ENCODE data around the gene TFCP2L1. TPM values are rescaled to one million over a fixed set of nuclear protein-coding genes. Genes with fewer than 3 reads are reported as not detected.
A peak's percentile ranks its signal among the peaks of the same experiment; 100 is the strongest.

TFCP2L1 gene
- polyA plus RNA-seq, 3 donors = 0.03 to 0.24 TPM; not detected in 1

DNA sequence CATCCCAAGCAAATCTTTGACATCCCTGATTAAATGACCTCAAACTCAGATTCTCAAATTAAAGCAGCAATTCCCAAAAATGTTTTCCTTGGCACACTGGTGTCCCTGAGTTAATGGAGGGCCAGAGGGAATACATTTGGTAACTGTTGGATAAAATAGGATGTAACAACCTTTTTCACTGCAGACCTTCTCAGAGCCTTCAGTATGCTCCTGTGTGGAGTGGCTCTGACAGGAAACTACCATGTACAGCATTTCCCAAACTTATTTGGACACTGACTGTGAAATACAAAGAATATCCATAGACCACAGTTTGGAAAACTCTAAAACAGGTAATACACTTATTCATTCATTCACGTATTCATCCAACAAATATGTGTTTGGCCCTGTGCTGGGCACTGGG lies 91.8 kb downstream of the TFCP2L1 start:
- Histone ChIP-seq H2AFZ (ENCODE audit: insufficient read depth, low read depth, low read length, poor library complexity, severe bottlenecking) (no peak overlapping the region), H3K4me3 (replicated peaks in 1 of 3; ENCODE audit: low read depth in 2 of 3, low read length in 3 of 3) (no peak overlapping the region), H4K20me1 (ENCODE audit: insufficient read depth, low read length) (no peaks in the 10 kb centered on the region), H3K27ac (ENCODE audit: low read depth in 1 of 2, low read length in 2 of 2) (no peak overlapping the region), H3K36me3 (replicated peaks in 1 of 2; ENCODE audit: control insufficient read depth in 1 of 2, insufficient read depth in 2 of 2, low read length in 2 of 2) (no peaks in the 10 kb centered on the region), H3K4me1 (ENCODE audit: control insufficient read depth in 1 of 2, insufficient read depth in 2 of 2, low read length in 2 of 2) (peaks cover 52 to 66% of the 10 kb centered on the region in 2 donors), H3K27me3 (ENCODE audit: control insufficient read depth in 2 of 2, insufficient read depth in 2 of 2, low read length in 2 of 2) (no peaks in the 10 kb centered on the region), H3K9ac (ENCODE audit: insufficient read depth, low read length, poor library complexity, severe bottlenecking) (no peak overlapping the region), H3K4me2 (replicated peaks; ENCODE audit: extremely low read depth, low read length, poor library complexity, severe bottlenecking) (no peak overlapping the region), H3K9me3 (replicated peaks in 1 of 2; ENCODE audit: control insufficient read depth in 1 of 2, insufficient read depth in 1 of 2, low read length in 2 of 2) (no peaks in the 10 kb centered on the region), H3K79me2 (ENCODE audit: insufficient read depth, low read length) (no peaks in the 10 kb centered on the region)
- no CpG with 5 or more reads among the region's 1 CpG for WGBS (ENCODE audit: insufficient coverage)
- Mint-ChIP-seq H3K27me3 (ENCODE audit: low read depth in 3 of 3) (peaks cover 2 to 4% (median 3%) of the 10 kb centered on the region in 3 donors), H3K27ac (no peak overlapping the region), H3K36me3 (no peaks in the 10 kb centered on the region), H3K9me3 (peaks cover 0 to 3% (median 0%) of the 10 kb centered on the region in 7 donors), H3K4me1 (peaks cover 60% of the 10 kb centered on the region), H3K4me3 (no peak overlapping the region)
- TF ChIP-seq, protein P1, sequence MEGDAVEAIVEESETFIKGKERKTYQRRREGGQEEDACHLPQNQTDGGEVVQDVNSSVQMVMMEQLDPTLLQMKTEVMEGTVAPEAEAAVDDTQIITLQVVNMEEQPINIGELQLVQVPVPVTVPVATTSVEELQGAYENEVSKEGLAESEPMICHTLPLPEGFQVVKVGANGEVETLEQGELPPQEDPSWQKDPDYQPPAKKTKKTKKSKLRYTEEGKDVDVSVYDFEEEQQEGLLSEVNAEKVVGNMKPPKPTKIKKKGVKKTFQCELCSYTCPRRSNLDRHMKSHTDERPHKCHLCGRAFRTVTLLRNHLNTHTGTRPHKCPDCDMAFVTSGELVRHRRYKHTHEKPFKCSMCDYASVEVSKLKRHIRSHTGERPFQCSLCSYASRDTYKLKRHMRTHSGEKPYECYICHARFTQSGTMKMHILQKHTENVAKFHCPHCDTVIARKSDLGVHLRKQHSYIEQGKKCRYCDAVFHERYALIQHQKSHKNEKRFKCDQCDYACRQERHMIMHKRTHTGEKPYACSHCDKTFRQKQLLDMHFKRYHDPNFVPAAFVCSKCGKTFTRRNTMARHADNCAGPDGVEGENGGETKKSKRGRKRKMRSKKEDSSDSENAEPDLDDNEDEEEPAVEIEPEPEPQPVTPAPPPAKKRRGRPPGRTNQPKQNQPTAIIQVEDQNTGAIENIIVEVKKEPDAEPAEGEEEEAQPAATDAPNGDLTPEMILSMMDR (IDR thresholded peaks at IDR 0.05) = no peak
- intact Hi-C loops (cut with micrococcal nuclease) = no loop called here
- no peak for DNase-seq

DNA sequence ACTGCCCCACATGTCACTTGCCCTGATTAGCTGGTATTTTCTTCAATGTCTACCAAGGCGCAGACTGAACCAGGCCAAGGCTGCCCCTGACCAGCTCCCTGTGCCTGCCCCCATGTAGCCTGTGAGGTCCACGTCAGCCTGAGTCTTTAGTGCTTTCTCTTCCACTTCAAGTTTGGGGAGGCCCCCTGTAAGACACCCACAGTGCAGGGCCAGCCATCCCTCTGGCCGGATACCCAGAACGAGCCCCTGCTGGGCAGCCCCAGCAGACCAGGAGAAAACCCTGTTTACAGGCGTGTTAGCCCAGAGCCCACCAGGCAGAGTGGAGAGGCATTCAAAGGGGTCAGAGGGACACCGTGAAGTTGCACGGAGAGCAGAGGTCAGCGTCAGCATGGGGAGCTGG lies 92.4 kb downstream of the TFCP2L1 start:
- H3K9ac ChIP-seq (ENCODE audit: insufficient read depth, low read length, poor library complexity, severe bottlenecking) = no peak overlapping the region
- H3K27me3 Mint-ChIP-seq (ENCODE audit: low read depth in 3 of 3) = peaks cover 2 to 4% (median 3%) of the 10 kb centered on the region in 3 donors
- H3K27me3 ChIP-seq (ENCODE audit: control insufficient read depth in 2 of 2, insufficient read depth in 2 of 2, low read length in 2 of 2) = no peaks in the 10 kb centered on the region
- peaks cover 60% of the 10 kb centered on the region for H3K4me1 Mint-ChIP-seq
- no peak for DNase-seq
- H3K27ac ChIP-seq (ENCODE audit: low read depth in 1 of 2, low read length in 2 of 2) = no peak overlapping the region
- WGBS (ENCODE audit: insufficient coverage) = 97% methylated on average over 8 of the region's 8 CpGs
- H3K4me3 Mint-ChIP-seq = no peak overlapping the region
- no peaks in the 10 kb centered on the region for H3K79me2 ChIP-seq (ENCODE audit: insufficient read depth, low read length)
- intact Hi-C loops (cut with micrococcal nuclease) = no loop called here
- H3K4me1 ChIP-seq (ENCODE audit: control insufficient read depth in 1 of 2, insufficient read depth in 2 of 2, low read length in 2 of 2) = peaks cover 52 to 66% of the 10 kb centered on the region in 2 donors
- no peak overlapping the region for H3K4me3 ChIP-seq (replicated peaks in 1 of 3; ENCODE audit: low read depth in 2 of 3, low read length in 3 of 3)
- H3K36me3 ChIP-seq (replicated peaks in 1 of 2; ENCODE audit: control insufficient read depth in 1 of 2, insufficient read depth in 2 of 2, low read length in 2 of 2) = no peaks in the 10 kb centered on the region
- H3K36me3 Mint-ChIP-seq = no peaks in the 10 kb centered on the region
- peak overlapping the region in 1 of 7 donors; percentile 43 for H3K27ac Mint-ChIP-seq
- no peak overlapping the region for H2AFZ ChIP-seq (ENCODE audit: insufficient read depth, low read depth, low read length, poor library complexity, severe bottlenecking)
- TF ChIP-seq, protein P1 (IDR thresholded peaks at IDR 0.05) = no peak
- H3K9me3 ChIP-seq (replicated peaks in 1 of 2; ENCODE audit: control insufficient read depth in 1 of 2, insufficient read depth in 1 of 2, low read length in 2 of 2) = no peaks in the 10 kb centered on the region
- H3K9me3 Mint-ChIP-seq = peaks cover 0 to 3% (median 0%) of the 10 kb centered on the region in 7 donors
- no peaks in the 10 kb centered on the region for H4K20me1 ChIP-seq (ENCODE audit: insufficient read depth, low read length)
- no peak overlapping the region for H3K4me2 ChIP-seq (replicated peaks; ENCODE audit: extremely low read depth, low read length, poor library complexity, severe bottlenecking)

Data from CD14-positive monocyte (primary cell).